Fibroblast of skin of right biceps (primary cell): ENCODE results near the gene ZC3HAV1L.
"Not testable (repeated sequence)": the region's sequence is repeated elsewhere in the genome, so short reads cannot be mapped to it uniquely, and the experiment has no call there.

Experiments
- DNase-seq: peaks from one replicate; pipeline ENCODE4 v3.0.0-alpha.2; 2013

The ZC3HAV1L gene

GRCh38 chr7:139051655-139052054 lies 15.8 kb upstream of the ZC3HAV1L start:
- DNase-seq, result no peak

GRCh38 chr7:139049936-139050335 lies 14.1 kb upstream of the ZC3HAV1L start:
- peak; percentile 45 for DNase-seq

- no peak for DNase-seq
Measured at GRCh38 chr7:139049111-139049510, 13.3 kb upstream of the ZC3HAV1L start.

GRCh38 chr7:139047970-139048369 lies 12.1 kb upstream of the ZC3HAV1L start:
- DNase-seq, result no peak

GRCh38 chr7:139046143-139046542 lies 10.3 kb upstream of the ZC3HAV1L start:
- DNase-seq, result no peak

GRCh38 chr7:139044813-139045794 lies 9.3 kb upstream of the ZC3HAV1L start:
- DNase-seq, result no peak

GRCh38 chr7:139043823-139044812 lies 8.3 kb upstream of the ZC3HAV1L start:
- DNase-seq, result no peak

GRCh38 chr7:139041378-139042085 lies 5.7 kb upstream of the ZC3HAV1L start:
- no peak for DNase-seq

- no peak for DNase-seq
Measured at GRCh38 chr7:139038691-139039090, 2.8 kb upstream of the ZC3HAV1L start.

- no peak for DNase-seq
Measured at GRCh38 chr7:139036901-139037300, 1.1 kb upstream of the ZC3HAV1L start.

GRCh38 chr7:139034855-139035585 lies 822 bp downstream of the ZC3HAV1L start:
- peak; percentile 47 for DNase-seq

- peak; percentile 16 for DNase-seq
Measured at GRCh38 chr7:139034336-139034735, 1.5 kb downstream of the ZC3HAV1L start.

GRCh38 chr7:139033346-139034114 lies 2.3 kb downstream of the ZC3HAV1L start:
- no peak for DNase-seq

GRCh38 chr7:139032473-139032872 lies 3.4 kb downstream of the ZC3HAV1L start:
- DNase-seq, result no peak

GRCh38 chr7:139029353-139029752 lies 6.5 kb downstream of the ZC3HAV1L start:
- DNase-seq, result no peak

GRCh38 chr7:139026551-139026950 lies 9.3 kb downstream of the ZC3HAV1L start:
- DNase-seq, result no peak

- DNase-seq, result not testable (repeated sequence)
Measured at GRCh38 chr7:139025861-139026260, 10.0 kb downstream of the ZC3HAV1L start.

- DNase-seq, result peak; percentile 5
Measured at GRCh38 chr7:139023076-139023475, 12.8 kb downstream of the ZC3HAV1L start.

GRCh38 chr7:139022286-139022685 lies 13.6 kb downstream of the ZC3HAV1L start:
- no peak for DNase-seq

GRCh38 chr7:139018910-139019309 lies 16.9 kb downstream of the ZC3HAV1L start:
- DNase-seq, result no peak

- DNase-seq, result peak; percentile 65
Measured at GRCh38 chr7:139016931-139017511, 18.8 kb downstream of the ZC3HAV1L start.
